Hematopoietic multipotent progenitor cell treated with erythropoietin and hydrocortisone succinate and interleukin-3 and kit ligand, for 6 days (in vitro differentiated cells): ENCODE results near the gene CLIP4.

Source experiments
- DNase-seq: peaks from one replicate; pipeline ENCODE4 v3.0.0-alpha.2; 2015

CLIP4 gene

GRCh38 chr2:29223851-29224692 lies 108.9 kb downstream of the CLIP4 start:
- DNase-seq, result peak; percentile 16

DNA sequence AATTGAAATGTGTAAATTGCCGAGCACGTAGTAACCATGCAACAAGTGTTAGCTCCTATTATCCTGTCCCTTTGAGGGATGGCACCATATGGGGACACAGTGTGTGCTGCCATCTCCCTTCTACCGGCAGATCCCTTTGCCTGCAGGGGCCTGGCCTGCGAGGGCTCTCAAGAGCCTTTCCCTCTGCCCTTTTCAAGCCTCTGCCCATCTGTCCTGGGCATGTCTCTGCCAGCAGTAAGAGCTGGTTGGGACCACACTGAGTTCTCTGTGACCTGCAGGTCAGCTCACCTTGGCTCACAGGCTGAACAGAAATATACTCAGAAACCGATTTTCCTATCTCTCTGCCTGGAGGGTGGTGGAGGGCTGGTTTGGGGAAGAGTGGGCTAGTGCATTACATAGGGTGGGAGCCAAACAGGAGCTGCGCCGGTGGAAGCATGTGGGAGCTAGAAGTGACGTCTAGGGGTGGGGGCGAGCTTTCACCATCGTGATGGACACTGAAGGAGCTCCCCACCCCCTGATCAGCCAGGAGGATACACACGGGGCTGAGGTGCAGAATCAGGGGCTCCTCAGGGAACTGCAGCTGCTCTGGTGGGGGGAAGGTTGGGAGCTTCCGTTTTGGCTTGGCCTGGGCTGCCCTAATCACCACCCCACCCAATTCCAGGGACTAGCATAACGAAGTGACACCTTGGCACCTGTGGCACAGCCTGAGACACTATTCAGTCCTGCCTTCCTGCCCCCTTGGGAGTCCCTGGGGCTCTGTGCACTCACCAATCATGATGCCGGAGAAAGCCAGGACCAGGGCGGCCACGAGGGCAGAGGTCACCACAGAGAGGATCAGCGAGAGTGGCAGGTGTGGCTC lies 109.7 kb downstream of the CLIP4 start:
- no peak for DNase-seq

- DNase-seq, result no peak
Measured at GRCh38 chr2:29225814-29226213, 110.6 kb downstream of the CLIP4 start.

- DNase-seq, result no peak
Measured at GRCh38 chr2:29226375-29226774, 111.2 kb downstream of the CLIP4 start.

- DNase-seq, result no peak
Measured at GRCh38 chr2:29226808-29227207, 111.6 kb downstream of the CLIP4 start.

DNA sequence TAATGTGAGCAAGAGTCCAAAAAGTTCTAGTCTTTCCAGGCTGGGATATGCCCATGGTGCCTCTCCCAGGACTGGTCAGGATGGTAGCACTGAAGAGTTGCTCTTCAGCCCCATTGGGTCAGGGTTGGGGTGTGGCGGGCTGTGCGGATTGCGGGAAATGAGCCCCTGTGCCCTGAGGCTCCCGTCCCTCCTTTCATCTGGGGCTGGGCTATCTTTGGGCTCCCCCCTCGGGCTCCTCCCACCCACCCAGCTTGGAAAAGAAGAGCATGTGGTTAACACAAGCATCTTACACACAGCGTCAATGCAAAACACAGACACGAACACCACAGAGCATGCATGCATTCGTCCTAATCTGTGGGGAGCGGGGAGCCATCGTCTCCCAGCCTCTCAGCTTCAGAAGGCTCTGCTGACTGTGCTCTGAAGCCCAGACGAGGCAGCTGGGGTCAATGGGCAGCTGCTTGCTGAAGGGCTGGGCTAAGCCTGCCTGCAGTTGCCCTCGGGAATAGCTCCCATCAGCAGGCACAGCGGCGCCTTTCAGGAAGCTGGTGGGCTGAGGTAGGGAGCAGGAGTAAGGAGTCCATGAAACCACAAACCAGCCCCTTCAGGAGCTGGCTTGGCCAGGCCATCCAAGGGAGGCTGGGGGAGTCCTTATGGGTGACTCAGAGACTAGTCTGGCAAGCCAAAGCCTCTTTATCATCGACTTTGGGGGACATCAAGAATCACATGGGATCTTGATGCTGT lies 112.9 kb downstream of the CLIP4 start:
- DNase-seq, result no peak

- no peak for DNase-seq
Measured at GRCh38 chr2:29228947-29229346, 113.7 kb downstream of the CLIP4 start.

- DNase-seq, result no peak
Measured at GRCh38 chr2:29229640-29230039, 114.4 kb downstream of the CLIP4 start.

DNA sequence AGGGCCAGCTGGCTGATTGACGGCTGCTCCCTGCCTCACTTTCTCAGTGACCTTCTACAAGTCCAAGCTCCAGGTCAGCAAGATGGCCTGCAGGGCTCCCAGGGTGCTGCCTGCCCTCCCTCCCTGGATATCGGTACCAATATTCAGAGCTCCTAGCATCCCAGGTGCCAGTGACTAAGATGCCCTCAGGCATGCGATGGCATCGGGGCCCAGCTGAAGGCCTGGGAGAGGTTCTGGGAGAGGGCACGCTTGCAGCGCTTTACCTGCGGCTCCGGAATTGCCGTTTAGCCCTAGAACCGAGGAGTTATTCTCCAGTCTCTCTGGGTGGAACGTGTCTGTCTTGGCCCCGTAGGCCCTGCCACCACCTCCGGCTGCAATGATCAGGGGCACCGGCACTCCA lies 116.8 kb downstream of the CLIP4 start:
- no peak for DNase-seq

- DNase-seq, result no peak
Measured at GRCh38 chr2:29233428-29233827, 118.2 kb downstream of the CLIP4 start.

GRCh38 chr2:29235411-29235810 lies 120.2 kb downstream of the CLIP4 start:
- no peak for DNase-seq

DNA sequence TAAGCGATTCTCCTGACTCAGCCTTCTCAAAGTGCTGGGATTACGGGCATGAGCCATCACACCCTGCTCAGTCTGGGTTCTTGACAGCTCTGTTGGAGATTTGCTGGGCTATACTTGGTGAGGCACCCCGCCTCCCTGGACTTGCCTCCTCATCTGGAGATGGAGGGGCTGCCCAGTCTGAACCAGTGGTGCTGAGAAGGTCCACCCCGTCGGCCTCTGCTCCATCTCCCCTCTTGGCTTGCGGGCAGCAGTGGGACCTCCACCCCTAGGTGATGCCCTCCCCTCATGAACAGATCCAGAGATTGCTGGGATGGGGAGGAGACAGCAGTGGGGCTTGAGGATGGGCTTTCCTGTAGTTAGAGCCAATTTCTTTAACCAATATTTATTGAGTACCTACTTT lies 120.9 kb downstream of the CLIP4 start:
- no peak for DNase-seq

DNA sequence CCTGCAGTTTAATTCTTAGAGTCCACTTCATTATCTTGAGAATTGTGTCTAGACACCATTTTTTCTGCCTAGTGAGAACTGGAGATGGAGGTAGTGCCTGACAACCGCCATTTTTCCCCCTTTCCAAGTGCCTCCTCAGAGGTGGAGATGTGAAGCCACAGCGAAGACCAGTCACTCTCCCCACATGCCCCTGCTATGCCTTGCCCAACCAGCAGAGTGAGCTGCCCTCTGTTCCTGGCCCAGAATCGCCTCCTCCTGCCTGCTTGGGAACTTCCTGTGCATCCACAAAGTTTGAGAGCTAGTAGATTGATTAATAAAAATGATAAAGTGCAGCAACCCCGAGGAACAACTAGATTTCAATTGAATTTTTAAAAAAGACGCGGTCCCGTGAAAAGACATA lies 123.3 kb downstream of the CLIP4 start:
- peak; percentile 54 for DNase-seq
